OCI-LY3 (cell line): Measurements from ENCODE around the gene EEIG2.

ENCODE experiments used
- H2AFZ ChIP-seq: fragments of 200-600, 300-600 bp; shearing (Covaris generic); 2 replicates; pipeline ENCODE4 v1.6.0; 2014; ENCODE audit warnings: antibody characterized with exemption, low read depth, low read length
- H3K27ac ChIP-seq: fragments of 200-600, 300-600 bp; sonication (generic); 2 replicates; pipeline ENCODE4 v1.5.1; 2014; ENCODE audit warnings: mild to moderate bottlenecking, low read length, moderate library complexity, mixed read lengths
- H3K27me3 ChIP-seq: fragments of 200-600, 300-600 bp; sonication (generic); 2 replicates; pipeline ENCODE4 v1.6.1; 2014; ENCODE audit warnings: low read depth, low read length, mixed read lengths
- H3K36me3 ChIP-seq: fragments of 200-600, 300-600 bp; sonication (generic); replicated peaks from 2 replicates; pipeline ENCODE3; 2014; ENCODE audit warnings: low read depth, low read length, mixed read lengths
- H3K4me1 ChIP-seq: fragments of 300-600, 200-600 bp; sonication (generic); 2 replicates; pipeline ENCODE4 v1.6.1; 2014; ENCODE audit warnings: low read length, mixed read lengths
- H3K4me2 ChIP-seq: fragments of 200-600, 300-600 bp; sonication (generic); 2 replicates; pipeline ENCODE4 v1.6.1; 2014; ENCODE audit warnings: low read length, mixed read lengths
- H3K4me3 ChIP-seq: fragments of 300-600, 200-600 bp; sonication (generic); 2 replicates; pipeline ENCODE4 v1.5.1; 2014; ENCODE audit warnings: antibody characterized with exemption, mild to moderate bottlenecking, low read length, moderate library complexity
- H3K79me2 ChIP-seq: fragments of 300-600, 200-600 bp; shearing (Covaris generic); 2 replicates; pipeline ENCODE4 v1.6.1; 2014; ENCODE audit warnings: mild to moderate bottlenecking, low read length, mixed read lengths
- H3K9ac ChIP-seq: fragments of 300-600, 200-600 bp; shearing (Covaris generic); 2 replicates; pipeline ENCODE4 v1.6.0; 2014; ENCODE audit warnings: mild to moderate bottlenecking, low read length, moderate library complexity
- H3K9me3 ChIP-seq: fragments of 200-600, 300-600 bp; shearing (Covaris generic); 2 replicates; pipeline ENCODE4 v1.6.1; 2014; ENCODE audit warnings: low read length, mixed read lengths; ENCODE audit not compliant: insufficient read depth
- H4K20me1 ChIP-seq: fragments of 200-600, 300-600 bp; sonication (generic); 2 replicates; pipeline ENCODE4 v1.6.1; 2016; ENCODE audit warnings: low read length, mixed read lengths; ENCODE audit not compliant: insufficient read depth
- EZH2phosphoT487 ChIP-seq: fragments of 200-600 bp; shearing (Covaris generic); IDR thresholded peaks from 2 replicates; pipeline ENCODE4 v1.6.1; 2018; ENCODE audit warnings: antibody characterized with exemption, mixed run types, low read depth
- TF ChIP-seq, protein P1 (sequence below): fragments of 200-600, 300-600 bp; sonication (generic); IDR thresholded peaks from 2 replicates; pipeline ENCODE4 v1.5.1; 2014; ENCODE audit warnings: antibody characterized with exemption, low read length, low read depth

Gene EEIG2

GRCh38 chr1:108590441-108590840, 30.5 kb downstream of the EEIG2 start:
- H3K27ac ChIP-seq = no peak overlapping the region
- H3K9ac ChIP-seq = no peak overlapping the region
- H3K4me2 ChIP-seq = no peak overlapping the region

GRCh38 chr1:108590957-108591356, 31.1 kb downstream of the EEIG2 start:
- Histone ChIP-seq H3K27me3 (no peaks in the 10 kb centered on the region), H3K9ac (no peak overlapping the region), H3K36me3 (no peaks in the 10 kb centered on the region), H3K4me2 (no peak overlapping the region), H4K20me1 (no peaks in the 10 kb centered on the region), H3K4me3 (no peak overlapping the region), H3K9me3 (no peaks in the 10 kb centered on the region), H2AFZ (no peak overlapping the region), H3K79me2 (no peaks in the 10 kb centered on the region), H3K4me1 (no peaks in the 10 kb centered on the region), H3K27ac (no peak overlapping the region)
- TF ChIP-seq EZH2phosphoT487 = no peak
- TF ChIP-seq, protein P1, sequence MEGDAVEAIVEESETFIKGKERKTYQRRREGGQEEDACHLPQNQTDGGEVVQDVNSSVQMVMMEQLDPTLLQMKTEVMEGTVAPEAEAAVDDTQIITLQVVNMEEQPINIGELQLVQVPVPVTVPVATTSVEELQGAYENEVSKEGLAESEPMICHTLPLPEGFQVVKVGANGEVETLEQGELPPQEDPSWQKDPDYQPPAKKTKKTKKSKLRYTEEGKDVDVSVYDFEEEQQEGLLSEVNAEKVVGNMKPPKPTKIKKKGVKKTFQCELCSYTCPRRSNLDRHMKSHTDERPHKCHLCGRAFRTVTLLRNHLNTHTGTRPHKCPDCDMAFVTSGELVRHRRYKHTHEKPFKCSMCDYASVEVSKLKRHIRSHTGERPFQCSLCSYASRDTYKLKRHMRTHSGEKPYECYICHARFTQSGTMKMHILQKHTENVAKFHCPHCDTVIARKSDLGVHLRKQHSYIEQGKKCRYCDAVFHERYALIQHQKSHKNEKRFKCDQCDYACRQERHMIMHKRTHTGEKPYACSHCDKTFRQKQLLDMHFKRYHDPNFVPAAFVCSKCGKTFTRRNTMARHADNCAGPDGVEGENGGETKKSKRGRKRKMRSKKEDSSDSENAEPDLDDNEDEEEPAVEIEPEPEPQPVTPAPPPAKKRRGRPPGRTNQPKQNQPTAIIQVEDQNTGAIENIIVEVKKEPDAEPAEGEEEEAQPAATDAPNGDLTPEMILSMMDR = no peak

More at GRCh38 chr1:108590441-108590840, 30.5 kb downstream of the EEIG2 start:
- no peak overlapping the region for H2AFZ ChIP-seq
- no peak overlapping the region for H3K4me3 ChIP-seq
- no peaks in the 10 kb centered on the region for H3K79me2 ChIP-seq
- TF ChIP-seq, protein P1 = no peak
- TF ChIP-seq EZH2phosphoT487 = no peak
- H3K9me3 ChIP-seq = no peaks in the 10 kb centered on the region
- no peaks in the 10 kb centered on the region for H3K27me3 ChIP-seq
- H3K36me3 ChIP-seq = no peaks in the 10 kb centered on the region
- H3K4me1 ChIP-seq = no peaks in the 10 kb centered on the region
- H4K20me1 ChIP-seq = no peaks in the 10 kb centered on the region

DNA sequence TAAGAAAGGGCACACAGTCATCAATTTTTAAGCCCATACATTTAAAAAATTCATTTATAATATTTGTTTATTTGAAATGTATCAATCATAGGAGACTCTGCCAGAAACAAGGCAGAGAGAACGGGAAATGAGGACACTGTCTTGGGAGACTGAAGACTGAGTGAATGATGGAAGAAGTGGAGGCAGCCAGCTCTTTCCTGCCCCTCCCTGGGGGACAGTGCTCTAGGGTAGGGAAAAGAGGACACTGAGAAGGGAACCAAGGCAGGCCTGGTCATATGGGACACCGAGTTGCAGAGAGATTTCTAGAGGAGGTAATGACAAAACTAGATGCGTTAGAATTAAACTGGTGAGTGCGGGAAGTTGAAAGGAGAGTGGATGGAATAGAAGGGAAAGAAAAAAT, 31.6 kb downstream of the EEIG2 start:
- no peak overlapping the region for H3K9ac ChIP-seq
- no peaks in the 10 kb centered on the region for H3K79me2 ChIP-seq
- no peaks in the 10 kb centered on the region for H3K27me3 ChIP-seq
- no peaks in the 10 kb centered on the region for H3K9me3 ChIP-seq
- H3K4me2 ChIP-seq = no peak overlapping the region
- H4K20me1 ChIP-seq = no peaks in the 10 kb centered on the region
- no peak for TF ChIP-seq EZH2phosphoT487
- TF ChIP-seq, protein P1 = no peak
- H3K27ac ChIP-seq = no peak overlapping the region
- no peaks in the 10 kb centered on the region for H3K4me1 ChIP-seq
- H2AFZ ChIP-seq = no peak overlapping the region
- no peaks in the 10 kb centered on the region for H3K36me3 ChIP-seq
- no peak overlapping the region for H3K4me3 ChIP-seq

- H3K27me3 ChIP-seq = no peaks in the 10 kb centered on the region
- H3K9ac ChIP-seq = no peak overlapping the region
- H3K4me3 ChIP-seq = no peak overlapping the region
- no peak overlapping the region for H2AFZ ChIP-seq
- H3K79me2 ChIP-seq = no peaks in the 10 kb centered on the region
- no peaks in the 10 kb centered on the region for H4K20me1 ChIP-seq
- H3K4me2 ChIP-seq = no peak overlapping the region
- no peaks in the 10 kb centered on the region for H3K4me1 ChIP-seq
- H3K36me3 ChIP-seq = no peaks in the 10 kb centered on the region
- no peaks in the 10 kb centered on the region for H3K9me3 ChIP-seq
- TF ChIP-seq, protein P1 = no peak
- no peak for TF ChIP-seq EZH2phosphoT487
- no peak overlapping the region for H3K27ac ChIP-seq
These were observed 32.3 kb downstream of the EEIG2 start for GRCh38 chr1:108592030-108592759.
